AG04450 (cell line): Measurements from ENCODE around the gene NCKAP5L. TPM values are rescaled to one million over a fixed set of nuclear protein-coding genes. Genes with fewer than 3 reads are reported as not detected.

Experiments
- CTCF ChIA-PET: fragments of 300-600, 350-600 bp; formaldehyde crosslinking; extraction: SDS; loops from one replicate; lab custom pipeline; 2022; ENCODE audit warnings: antibody characterized with exemption, inconsistent platforms; lab: Charles Lee
- POLR2A ChIA-PET: fragments of 350-600 bp; formaldehyde crosslinking; extraction: SDS; loops from one replicate; lab custom pipeline; 2021; ENCODE audit warnings: antibody characterized with exemption, inconsistent platforms; lab: Yijun Ruan, JAX
- DNase-seq: peaks from one replicate; pipeline ENCODE4 v3.0.0-alpha.2; 2011; ENCODE audit warnings: low read depth, low spot score
- H3K27ac ChIP-seq: one replicate; pipeline ENCODE4 v1.5.1; 2012; ENCODE audit warnings: low read depth, low read length, control low read depth
- H3K27me3 ChIP-seq: one replicate; pipeline ENCODE4 v1.6.0; 2012; ENCODE audit warnings: low read length; ENCODE audit not compliant: control insufficient read depth, insufficient read depth
- H3K4me3 ChIP-seq: 2 replicates; pipeline ENCODE4 v1.5.1; 2011; ENCODE audit warnings: mild to moderate bottlenecking, low read depth, low read length, control low read depth
- H3K9me3 ChIP-seq: 2 replicates; pipeline ENCODE4 v1.5.1; 2012; ENCODE audit warnings: low read length; ENCODE audit not compliant: control insufficient read depth, insufficient read depth
- CTCF ChIP-seq: IDR thresholded peaks from 2 replicates; pipeline ENCODE4 v1.5.1; 2011; ENCODE audit warnings: low read depth, low read length, control low read depth, inconsistent platforms
- polyA plus RNA-seq: library from polyadenylated mRNA; depleted of rRNA; stranded (reverse); fragments of >200 nt; gene quantifications from 2 replicates; pipeline ENCODE4 v1.2.3, GENCODE V29; 2011

The NCKAP5L gene
- polyA plus RNA-seq, 1 experiment, result 5.6 TPM

- CTCF ChIA-PET, result interaction anchor here (0.7 kb wide), 1 partner anchor 129 kb away, joined by 4 read pairs; no protein-coding TSS in a partner anchor
- no peak for TF ChIP-seq CTCF
- DNase-seq, result no peak
- POLR2A ChIA-PET, result interaction anchor here (0.6 kb wide), 1 partner anchor 130 kb away, joined by 3 read pairs; no protein-coding TSS in a partner anchor
- Histone ChIP-seq H3K9me3 (no peaks in the 10 kb centered on the region), H3K4me3 (no peak overlapping the region), H3K27me3 (no peaks in the 10 kb centered on the region), H3K27ac (no peak overlapping the region)
Measured at GRCh38 chr12:49767333-49767732, 60.9 kb downstream of the NCKAP5L start.

GRCh38 chr12:49766115-49766455 is 62.1 kb downstream of the NCKAP5L start:
- POLR2A ChIA-PET, result interaction anchor here (0.5 to 0.6 kb wide), 2 partner anchors 62 to 73 kb away, joined by 3 to 10 read pairs; partner anchors contain the start of gene NCKAP5L
- DNase-seq, result no peak
- H3K27ac ChIP-seq, result no peak overlapping the region
- H3K27me3 ChIP-seq, result no peaks in the 10 kb centered on the region
- no peak overlapping the region for H3K4me3 ChIP-seq
- CTCF ChIA-PET, result no interaction called here
- no peak for TF ChIP-seq CTCF
- no peaks in the 10 kb centered on the region for H3K9me3 ChIP-seq

- H3K27ac ChIP-seq, result no peak overlapping the region
- no peaks in the 10 kb centered on the region for H3K9me3 ChIP-seq
- CTCF ChIA-PET, result interaction anchor here (1.1 to 1.9 kb wide), 4 partner anchors 11 to 75 kb away, joined by 3 to 7 read pairs (median 4); no protein-coding TSS in a partner anchor
- no peak for TF ChIP-seq CTCF
- no peak overlapping the region for H3K4me3 ChIP-seq
- no peak for DNase-seq
- POLR2A ChIA-PET, result interaction anchor here (0.8 kb wide), 1 partner anchor 23 kb away, joined by 4 read pairs; the partner anchor contains the start of gene TMBIM6
- no peaks in the 10 kb centered on the region for H3K27me3 ChIP-seq
Measured at GRCh38 chr12:49764126-49764525, 64.1 kb downstream of the NCKAP5L start.

GRCh38 chr12:49763006-49763591 is 65.1 kb downstream of the NCKAP5L start:
- no peaks in the 10 kb centered on the region for H3K27me3 ChIP-seq
- POLR2A ChIA-PET, result no interaction called here
- DNase-seq, result no peak

More at GRCh38 chr12:49763006-49763591, 65.1 kb downstream of the NCKAP5L start:
- Histone ChIP-seq H3K27ac (no peak overlapping the region), H3K9me3 (no peaks in the 10 kb centered on the region), H3K4me3 (no peak overlapping the region)
- CTCF ChIA-PET, result interaction anchor here (0.6 to 3.0 kb wide), 16 partner anchors 9 to 1946 kb away, joined by 3 to 14 read pairs (median 4); partner anchors contain the start of genes NCKAP5L and TMBIM6
- peak; percentile 74 for TF ChIP-seq CTCF
